Heart right ventricle (tissue), 16 donors: ENCODE data around the gene POMT2. TPM values are rescaled to one million over a fixed set of nuclear protein-coding genes. Genes with fewer than 3 reads are reported as not detected.

ENCODE experiments used
- ATAC-seq, 8 donors: fragments of 200-7000 bp; cut with Tn5 transposase; one replicate each; pipeline ENCODE4 v1.9.1; 2020; ENCODE audit warnings: mild to moderate bottlenecking in 8 of 8, moderate library complexity in 8 of 8, moderate number of reproducible peaks in 1 of 8
- DNase-seq, 2 donors: peaks; one replicate each; pipeline ENCODE4 v3.0.0-alpha.2; 2020
- H3K27ac ChIP-seq, 10 donors: fragments of 200-600 bp; sonication (generic) in 2 of 10; one replicate each; pipeline versions ENCODE4 v1.5.0 to v1.8.0; 2020 to 2022; ENCODE audit warnings: mild to moderate bottlenecking in 3 of 10
- H3K27me3 ChIP-seq, 7 donors: fragments of 200-600 bp; one replicate each; pipeline ENCODE4 v1.8.0; 2021 to 2022; ENCODE audit warnings: mild to moderate bottlenecking in 2 of 7
- H3K36me3 ChIP-seq, 9 donors: fragments of 200-600 bp; sonication (generic) in 1 of 9; one replicate each; pipeline versions ENCODE4 v1.5.0 to v1.8.0; 2020 to 2022; ENCODE audit warnings: mild to moderate bottlenecking in 2 of 9
- H3K4me1 ChIP-seq, 9 donors: fragments of 200-600 bp; sonication (generic) in 1 of 9; one replicate each; pipeline versions ENCODE4 v1.5.0 to v1.8.0; 2020 to 2022; ENCODE audit warnings: mild to moderate bottlenecking in 4 of 9
- H3K4me3 ChIP-seq, 10 donors: fragments of 200-600 bp; sonication (generic) in 2 of 10; one replicate each; pipeline versions ENCODE4 v1.5.0 to v1.8.0; 2020 to 2022; ENCODE audit warnings: mild to moderate bottlenecking in 7 of 10, moderate library complexity in 2 of 10
- H3K9me3 ChIP-seq, 11 donors: fragments of 200-600 bp in 10 of 11; sonication (generic) in 2 of 11; one replicate each; pipeline versions ENCODE4 v1.5.0 to v1.8.0; 2013 to 2022; ENCODE audit warnings: mild to moderate bottlenecking in 2 of 11, control low read depth in 1 of 11, moderate library complexity in 1 of 11
- WGBS, 2 donors: extraction: QIAGEN DNeasy Blood & Tissue Kit; methylation state at CpG; one replicate each; pipeline ENCODE4 v1.1.7; 2013; ENCODE audit warnings: inconsistent platforms in 1 of 2; 5-methylcytosine and 5-hydroxymethylcytosine counted together
- intact Hi-C, 10 donors: fragments of 100-400 bp; cut with DNase I; formaldehyde crosslinking; loops; one replicate each; pipeline versions ENCODE4 v1.11.1 to v1.14.2; 2022
- polyA plus RNA-seq, 2 donors: library from polyadenylated mRNA; stranded (reverse); fragments of 200-250 nt; gene quantifications; one replicate each; pipeline ENCODE4 v1.2.3, GENCODE V29; 2013
- total RNA-seq, 10 donors: library from RNA; stranded (reverse); fragmentation: NEBNext Ultra II Directional in 3 of 10; extraction: Animal tissue kit (Norgen Biotek cat#: 25700) in 3 of 10; gene quantifications; one replicate each; pipeline versions ENCODE4 v1.2.1 to v1.2.4, GENCODE V29; 2021 to 2023
- TF ChIP-seq, protein P1 (sequence below), 9 donors: fragments of 200-600 bp; sonication (generic) in 2 of 9; IDR thresholded peaks; one replicate each; pipeline versions ENCODE4 v1.5.0 to v1.8.0; 2021 to 2022; ENCODE audit warnings: antibody characterized with exemption in 9 of 9, mild to moderate bottlenecking in 5 of 9, moderate library complexity in 1 of 9
- donor health status: Arrhythmogenic right ventricular cardiomyopathy.
- donor health status: ischemic (EF 13 %, LVEDD 7.1; RV severe dilation, severe dysfunction).
- donor health status: healthy with polysubstance abuse.
- donor health status: DM: no; HTN: yes; CAD: no.
- donor health status: DM: no; HTN: no; CAD: no.
- donor health status: ischemic (EF 25% LVEDD 6.9; RV normal size, moderate dysfunction).
- donor health status: ischemic (EF 25% LVEDD 5.7; RV mildly dilated, moderate dysfunction).
- donor health status: healthy.
- donor health status: DM: yes; HTN: yes; CAD: no.
- donor health status: Ischemic cardiomyopathy.
- donor health status: ischemic (EF 35%, LVEDD 5.7; RV mildly dilated, moderate dysfunction).
- donor health status: nonischemic (EF 11% LVEDD 7.7; RV severe dilation, severe dysfunction).
- donor health status: DM: yes; HTN: yes; CAD: no.
- donor health status: PGD.
- donor health status: ischemic (EF 29% LVEDD 5.4; RV normal size, mild dysfunction).
- donor health status: nonischemic (EF 23%, LVEDD 6.1; RV moderate dilation, normal function).

POMT2 gene
- total and polyA plus RNA-seq, 12 donors: 10.5 to 23.4 (median 16.9) TPM

DNA sequence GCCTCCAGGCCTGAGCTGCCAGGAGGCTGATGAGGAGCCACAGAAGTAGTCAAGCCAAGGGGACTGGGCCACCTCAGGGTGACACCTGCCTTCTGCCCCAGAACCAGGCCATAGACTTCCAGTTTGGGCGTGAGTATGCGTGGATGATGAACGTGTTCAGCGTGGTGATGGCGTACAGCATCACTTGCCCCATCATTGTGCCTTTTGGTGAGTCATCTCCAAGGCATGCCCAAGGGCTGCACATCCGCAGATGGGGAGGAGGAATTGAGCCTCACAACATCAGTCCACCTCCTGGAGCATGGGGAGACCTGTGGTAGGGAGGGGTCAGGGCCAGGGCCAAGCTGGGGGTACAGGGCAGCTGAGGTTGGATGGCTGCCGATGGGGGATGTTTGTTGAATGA, 72.0 kb downstream of the POMT2 start:
- Histone ChIP-seq H3K9me3 (no peaks in the 10 kb centered on the region), H3K4me1 (no peaks in the 10 kb centered on the region), H3K27ac (no peak overlapping the region), H3K36me3 (no peaks in the 10 kb centered on the region), H3K27me3 (peaks cover 0 to 12% (median 0%) of the 10 kb centered on the region in 7 donors), H3K4me3 (no peak overlapping the region)
- DNase-seq: no peak
- TF ChIP-seq, protein P1, sequence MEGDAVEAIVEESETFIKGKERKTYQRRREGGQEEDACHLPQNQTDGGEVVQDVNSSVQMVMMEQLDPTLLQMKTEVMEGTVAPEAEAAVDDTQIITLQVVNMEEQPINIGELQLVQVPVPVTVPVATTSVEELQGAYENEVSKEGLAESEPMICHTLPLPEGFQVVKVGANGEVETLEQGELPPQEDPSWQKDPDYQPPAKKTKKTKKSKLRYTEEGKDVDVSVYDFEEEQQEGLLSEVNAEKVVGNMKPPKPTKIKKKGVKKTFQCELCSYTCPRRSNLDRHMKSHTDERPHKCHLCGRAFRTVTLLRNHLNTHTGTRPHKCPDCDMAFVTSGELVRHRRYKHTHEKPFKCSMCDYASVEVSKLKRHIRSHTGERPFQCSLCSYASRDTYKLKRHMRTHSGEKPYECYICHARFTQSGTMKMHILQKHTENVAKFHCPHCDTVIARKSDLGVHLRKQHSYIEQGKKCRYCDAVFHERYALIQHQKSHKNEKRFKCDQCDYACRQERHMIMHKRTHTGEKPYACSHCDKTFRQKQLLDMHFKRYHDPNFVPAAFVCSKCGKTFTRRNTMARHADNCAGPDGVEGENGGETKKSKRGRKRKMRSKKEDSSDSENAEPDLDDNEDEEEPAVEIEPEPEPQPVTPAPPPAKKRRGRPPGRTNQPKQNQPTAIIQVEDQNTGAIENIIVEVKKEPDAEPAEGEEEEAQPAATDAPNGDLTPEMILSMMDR (IDR thresholded peaks at IDR 0.05): no peak
- 87 to 90% methylated on average over 7 of the region's 7 CpGs for WGBS, 2 donors
- intact Hi-C loops: no loop called here
- ATAC-seq: no peak

DNA sequence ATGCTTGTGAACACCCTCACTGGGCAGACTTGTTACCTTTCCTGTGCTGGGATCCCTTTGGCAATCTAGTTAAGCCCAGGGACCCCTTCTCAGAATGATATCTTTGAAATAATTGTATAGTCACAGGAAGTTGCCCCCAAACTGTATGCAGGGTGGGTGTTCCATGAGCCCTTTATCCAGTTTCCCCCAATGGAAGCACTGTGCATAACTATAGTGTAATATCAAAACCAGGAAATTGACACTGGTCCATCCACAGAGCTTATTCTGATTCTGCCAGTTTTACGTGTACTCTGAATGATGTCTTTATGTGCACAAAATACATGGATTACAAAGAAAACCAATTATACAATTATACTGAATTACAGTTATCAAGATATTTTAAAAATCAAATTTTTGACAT, 73.9 kb downstream of the POMT2 start:
- DNase-seq (no peak), ATAC-seq (no peak)
- no peaks in the 10 kb centered on the region for H3K9me3 ChIP-seq
- WGBS, 2 donors: 85 to 94% methylated on average over 1 of the region's 1 CpG
- H3K27ac ChIP-seq: no peak overlapping the region
- no peaks in the 10 kb centered on the region for H3K4me1 ChIP-seq
- TF ChIP-seq, protein P1 (IDR thresholded peaks at IDR 0.05): no peak
- H3K4me3 ChIP-seq: no peak overlapping the region
- no peaks in the 10 kb centered on the region for H3K36me3 ChIP-seq
- intact Hi-C loops: no loop called here
- no peaks in the 10 kb centered on the region for H3K27me3 ChIP-seq

DNA sequence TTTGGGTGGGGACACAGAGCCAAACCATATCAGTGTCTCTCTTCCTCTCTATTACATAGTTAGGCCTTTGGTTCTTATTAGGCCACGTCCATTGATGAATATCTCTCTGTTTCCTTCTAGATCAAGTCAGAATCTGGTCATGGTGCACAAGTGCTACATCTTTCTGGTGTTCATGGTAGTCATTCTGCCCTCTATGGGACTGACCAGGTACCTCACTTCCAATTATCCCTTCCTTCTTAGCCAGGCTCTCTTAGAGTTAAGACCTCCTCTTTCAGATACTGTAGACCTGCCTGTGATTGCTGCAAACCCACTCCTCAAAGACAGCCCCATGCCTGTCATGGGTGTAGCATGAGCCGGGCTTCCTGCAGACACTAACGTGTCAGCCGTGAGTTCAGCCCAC, 74.9 kb downstream of the POMT2 start:
- DNase-seq (no peak), ATAC-seq (no peak)
- TF ChIP-seq, protein P1 (IDR thresholded peaks at IDR 0.05): no peak
- no peaks in the 10 kb centered on the region for H3K36me3 ChIP-seq
- WGBS, 2 donors: 71 to 79% methylated on average over 4 of the region's 4 CpGs
- no peaks in the 10 kb centered on the region for H3K4me1 ChIP-seq
- intact Hi-C loops: no loop called here
- no peak overlapping the region for H3K27ac ChIP-seq
- H3K27me3 ChIP-seq: no peaks in the 10 kb centered on the region
- no peaks in the 10 kb centered on the region for H3K9me3 ChIP-seq
- H3K4me3 ChIP-seq: no peak overlapping the region

DNA sequence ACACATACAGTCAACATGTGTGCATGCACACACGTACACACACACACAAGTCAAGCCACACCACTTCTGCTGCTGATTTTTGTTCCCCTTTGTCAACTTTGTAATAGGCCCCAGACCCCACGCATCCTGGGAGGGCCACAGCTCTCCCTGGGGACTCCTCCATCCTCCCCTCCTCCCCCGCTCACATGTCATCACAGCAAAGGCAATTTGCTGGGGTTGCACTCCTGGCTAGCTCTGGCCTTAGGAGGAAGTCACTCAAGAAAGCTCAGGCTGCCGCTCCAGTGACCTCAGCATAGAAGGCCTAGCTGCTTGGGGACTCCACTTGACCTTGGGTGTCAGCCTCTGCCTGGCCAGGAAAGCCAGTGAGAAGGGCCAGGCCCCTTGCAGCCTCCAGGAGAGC, 76.8 kb downstream of the POMT2 start:
- no peak overlapping the region for H3K4me3 ChIP-seq
- H3K4me1 ChIP-seq: no peaks in the 10 kb centered on the region
- peaks cover 0 to 2% (median 0%) of the 10 kb centered on the region in 7 donors for H3K27me3 ChIP-seq
- WGBS, 2 donors: 72 to 81% methylated on average over 4 of the region's 4 CpGs
- intact Hi-C loops: no loop called here
- H3K9me3 ChIP-seq: no peaks in the 10 kb centered on the region
- no peak overlapping the region for H3K27ac ChIP-seq
- DNase-seq (no peak), ATAC-seq (no peak)
- TF ChIP-seq, protein P1 (IDR thresholded peaks at IDR 0.05): no peak
- no peaks in the 10 kb centered on the region for H3K36me3 ChIP-seq
